Measurements from ENCODE around the gene GALNS.

GALNS gene

DNA sequence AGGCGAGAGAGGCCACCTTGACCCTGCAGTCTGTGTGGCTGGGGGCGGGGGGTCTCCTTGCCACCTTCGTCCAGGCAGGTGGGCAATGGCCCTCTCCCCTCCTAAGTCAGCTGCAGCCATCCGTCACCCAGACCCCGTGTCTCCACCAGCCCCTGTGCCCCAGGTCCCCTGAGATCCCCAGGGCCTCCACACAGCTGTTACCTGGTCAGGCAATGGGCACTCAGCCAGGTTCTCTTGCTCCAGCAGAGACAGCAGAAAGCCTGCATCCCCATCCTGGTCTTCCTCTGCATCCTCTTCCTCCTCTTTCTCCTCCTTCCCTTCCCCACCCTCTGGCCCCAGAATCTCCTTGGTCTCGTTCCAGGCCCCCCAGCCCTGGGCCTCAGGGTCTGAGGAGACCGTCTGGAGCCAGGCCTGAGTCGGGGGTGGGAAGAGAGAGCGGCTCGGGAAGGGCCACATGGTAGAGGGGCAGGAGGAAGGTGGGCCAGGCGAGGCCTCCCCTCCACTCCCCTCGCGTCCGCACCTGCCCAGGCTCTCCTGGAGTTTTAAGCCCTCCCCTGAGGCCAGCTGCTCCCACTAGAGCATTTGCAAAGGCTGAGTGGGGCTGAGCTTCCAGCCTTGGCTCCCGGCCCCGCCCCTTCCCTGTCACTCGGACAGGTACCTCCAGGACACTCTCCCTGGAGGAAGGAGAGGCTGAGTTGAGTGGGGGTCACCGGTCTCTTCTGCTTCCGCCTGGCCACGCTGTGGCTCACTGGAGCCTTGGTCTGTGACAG, 9.6 kb upstream of the GALNS start, which contains the start of gene PABPN1L:
TSS of gene PABPN1L (minus strand) at position 510 of the 770 bp plus-strand sequence. CDS start at position 456, 54 bp downstream.
- TF ChIP-seq FOXM1 (IDR thresholded peaks at IDR 0.05; ENCODE audit: borderline replicate concordance, low read depth) (no peak), TCF12 (IDR thresholded peaks at IDR 0.05; ENCODE audit: low read depth) (no peak), YY1 (IDR thresholded peaks at IDR 0.05; ENCODE audit: low read depth) (no peak), EP300 (IDR thresholded peaks at IDR 0.05; ENCODE audit: borderline replicate concordance) (no peak), REST (IDR thresholded peaks at IDR 0.05; ENCODE audit: low read depth) (no peak), RAD21 (IDR thresholded peaks at IDR 0.05; ENCODE audit: low read depth) (no peak), ZBTB7A (IDR thresholded peaks at IDR 0.05; ENCODE audit: low read depth) (no peak)

DNA sequence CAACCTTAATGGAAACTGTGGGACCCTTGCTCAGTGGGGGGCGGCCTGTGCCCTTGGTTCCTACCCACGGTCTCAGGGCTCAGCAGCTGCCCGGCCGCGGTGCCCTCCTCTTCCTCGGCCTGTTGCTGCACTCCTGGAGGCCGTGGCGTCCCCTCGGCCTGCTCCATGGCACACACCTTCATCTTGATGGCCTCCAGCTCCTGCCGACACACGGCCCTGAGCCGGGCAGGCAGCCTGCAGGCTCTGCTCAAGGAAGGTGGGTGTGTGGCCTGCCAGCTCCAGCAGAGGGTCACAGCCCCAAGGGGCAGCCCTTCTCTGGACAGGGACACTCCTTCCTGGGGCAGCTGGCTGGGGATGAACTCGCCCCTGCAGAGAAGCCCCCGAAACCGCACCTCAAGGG, 9.0 kb upstream of the GALNS start:
- TF ChIP-seq TAF1 (IDR thresholded peaks at IDR 0.05; ENCODE audit: low read depth) (no peak), NFIC (IDR thresholded peaks at IDR 0.05) (no peak), REST (IDR thresholded peaks at IDR 0.05; ENCODE audit: low read depth) (no peak), EP300 (IDR thresholded peaks at IDR 0.05; ENCODE audit: borderline replicate concordance) (no peak), TCF12 (IDR thresholded peaks at IDR 0.05; ENCODE audit: low read depth) (no peak), FOXM1 (IDR thresholded peaks at IDR 0.05; ENCODE audit: borderline replicate concordance, low read depth) (no peak), EGR1 (IDR thresholded peaks at IDR 0.05) (no peak), YY1 (IDR thresholded peaks at IDR 0.05; ENCODE audit: low read depth) (no peak), ZBTB7A (IDR thresholded peaks at IDR 0.05; ENCODE audit: low read depth) (no peak), RAD21 (IDR thresholded peaks at IDR 0.05; ENCODE audit: low read depth) (no peak), CEBPB (IDR thresholded peaks at IDR 0.05) (no peak), USF1 (IDR thresholded peaks at IDR 0.05) (no peak)

- no peak for TF ChIP-seq FOXM1 (IDR thresholded peaks at IDR 0.05; ENCODE audit: borderline replicate concordance, low read depth)
- TF ChIP-seq EP300 (IDR thresholded peaks at IDR 0.05; ENCODE audit: borderline replicate concordance) = no peak
- no peak for TF ChIP-seq TCF12 (IDR thresholded peaks at IDR 0.05; ENCODE audit: low read depth)
- no peak for TF ChIP-seq CREB1 (IDR thresholded peaks at IDR 0.05; ENCODE audit: low read depth)
- no peak for TF ChIP-seq ZBTB7A (IDR thresholded peaks at IDR 0.05; ENCODE audit: low read depth)
- no peak for TF ChIP-seq CEBPB (IDR thresholded peaks at IDR 0.05)
- no peak for TF ChIP-seq TAF1 (IDR thresholded peaks at IDR 0.05; ENCODE audit: low read depth)
- TF ChIP-seq NFIC (IDR thresholded peaks at IDR 0.05) = no peak
- no peak for TF ChIP-seq EGR1 (IDR thresholded peaks at IDR 0.05)
- TF ChIP-seq REST (IDR thresholded peaks at IDR 0.05; ENCODE audit: low read depth) = no peak
- TF ChIP-seq RAD21 (IDR thresholded peaks at IDR 0.05; ENCODE audit: low read depth) = no peak
- TF ChIP-seq USF1 (IDR thresholded peaks at IDR 0.05) = no peak
- no peak for TF ChIP-seq TEAD4 (IDR thresholded peaks at IDR 0.05)
- no peak for TF ChIP-seq YY1 (IDR thresholded peaks at IDR 0.05; ENCODE audit: low read depth)
- TF ChIP-seq, protein P1, sequence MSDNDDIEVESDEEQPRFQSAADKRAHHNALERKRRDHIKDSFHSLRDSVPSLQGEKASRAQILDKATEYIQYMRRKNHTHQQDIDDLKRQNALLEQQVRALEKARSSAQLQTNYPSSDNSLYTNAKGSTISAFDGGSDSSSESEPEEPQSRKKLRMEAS (IDR thresholded peaks at IDR 0.05) = no peak
Measured at GRCh38 chr16:88865310-88865709, 8.6 kb upstream of the GALNS start.

GRCh38 chr16:88864521-88864920, 7.8 kb upstream of the GALNS start:
- TF ChIP-seq EGR1 (IDR thresholded peaks at IDR 0.05) = no peak
- no peak for TF ChIP-seq EP300 (IDR thresholded peaks at IDR 0.05; ENCODE audit: borderline replicate concordance)
- TF ChIP-seq ZBTB7A (IDR thresholded peaks at IDR 0.05; ENCODE audit: low read depth) = no peak
- TF ChIP-seq YY1 (IDR thresholded peaks at IDR 0.05; ENCODE audit: low read depth) = no peak
- TF ChIP-seq NFIC (IDR thresholded peaks at IDR 0.05) = no peak
- no peak for TF ChIP-seq TCF12 (IDR thresholded peaks at IDR 0.05; ENCODE audit: low read depth)
- TF ChIP-seq FOXM1 (IDR thresholded peaks at IDR 0.05; ENCODE audit: borderline replicate concordance, low read depth) = no peak
- TF ChIP-seq USF1 (IDR thresholded peaks at IDR 0.05) = no peak
- TF ChIP-seq TAF1 (IDR thresholded peaks at IDR 0.05; ENCODE audit: low read depth) = no peak
- TF ChIP-seq, protein P1 (IDR thresholded peaks at IDR 0.05) = no peak
- no peak for TF ChIP-seq CEBPB (IDR thresholded peaks at IDR 0.05)
- no peak for TF ChIP-seq CREB1 (IDR thresholded peaks at IDR 0.05; ENCODE audit: low read depth)
- TF ChIP-seq TEAD4 (IDR thresholded peaks at IDR 0.05) = no peak
- TF ChIP-seq RAD21 (IDR thresholded peaks at IDR 0.05; ENCODE audit: low read depth) = no peak
- TF ChIP-seq REST (IDR thresholded peaks at IDR 0.05; ENCODE audit: low read depth) = no peak
